ENCODE measurements around the gene TUBB.
"Not testable (repeated sequence)": the region's sequence is repeated elsewhere in the genome, so short reads cannot be mapped to it uniquely, and the experiment has no call there.

The TUBB gene

GRCh38 chr6:30763618-30764489, 43.7 kb downstream of the TUBB start:
- DNase-seq, result no peak

GRCh38 chr6:30764490-30765043, 44.4 kb downstream of the TUBB start:
- not testable (repeated sequence) for DNase-seq

GRCh38 chr6:30765495-30765894, 45.3 kb downstream of the TUBB start:
- DNase-seq, result not testable (repeated sequence)

GRCh38 chr6:30766461-30767157, 46.5 kb downstream of the TUBB start:
- no peak for DNase-seq

GRCh38 chr6:30767158-30767943, 47.2 kb downstream of the TUBB start:
- no peak for DNase-seq

GRCh38 chr6:30767944-30768301, 47.8 kb downstream of the TUBB start:
- DNase-seq, result no peak

GRCh38 chr6:30768634-30769087, 48.5 kb downstream of the TUBB start:
- DNase-seq, result no peak

- no peak for DNase-seq
Measured at GRCh38 chr6:30769088-30769852, 49.1 kb downstream of the TUBB start.

GRCh38 chr6:30769853-30770524, 49.8 kb downstream of the TUBB start:
- no peak for DNase-seq

- no peak for DNase-seq
Measured at GRCh38 chr6:30770592-30770991, 50.4 kb downstream of the TUBB start.

- DNase-seq, result no peak
Measured at GRCh38 chr6:30774701-30775100, 54.5 kb downstream of the TUBB start.
